22Rv1 (cell line): ENCODE results near the gene TMPRSS11A.

ENCODE experiments used
- H3K27ac ChIP-seq: fragments of 450-650 bp; 2 replicates; pipeline ENCODE4 v1.5.1; 2017
- ZFX ChIP-seq: fragments of 450-650 bp; IDR thresholded peaks from 2 replicates; pipeline ENCODE4 v1.6.1; 2017; ENCODE audit warnings: antibody characterized with exemption, borderline replicate concordance
- TF ChIP-seq, protein P1 (sequence below): fragments of 450-650 bp; IDR thresholded peaks from 2 replicates; pipeline ENCODE4 v1.5.1; 2017; ENCODE audit warnings: mild to moderate bottlenecking

TMPRSS11A gene

DNA sequence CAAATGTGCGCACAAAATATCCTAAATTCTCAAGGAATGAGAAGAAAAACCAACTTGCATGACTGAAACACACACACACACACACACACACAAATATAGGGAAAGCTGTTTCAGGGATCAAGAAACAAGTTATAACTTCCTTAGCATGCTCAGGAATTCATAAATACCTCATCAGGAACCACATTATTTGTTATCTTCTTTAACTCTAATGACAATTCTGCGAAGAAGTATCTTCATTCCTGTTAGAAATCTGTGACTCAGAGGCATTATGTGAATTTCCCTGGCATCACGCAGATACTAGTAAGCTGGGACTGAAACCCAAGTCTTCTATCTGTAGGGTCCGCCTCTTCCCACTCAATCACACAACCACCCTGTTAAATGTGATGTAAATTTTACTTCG lies 30.3 kb downstream of the TMPRSS11A start:
- no peak for TF ChIP-seq ZFX
- TF ChIP-seq, protein P1, sequence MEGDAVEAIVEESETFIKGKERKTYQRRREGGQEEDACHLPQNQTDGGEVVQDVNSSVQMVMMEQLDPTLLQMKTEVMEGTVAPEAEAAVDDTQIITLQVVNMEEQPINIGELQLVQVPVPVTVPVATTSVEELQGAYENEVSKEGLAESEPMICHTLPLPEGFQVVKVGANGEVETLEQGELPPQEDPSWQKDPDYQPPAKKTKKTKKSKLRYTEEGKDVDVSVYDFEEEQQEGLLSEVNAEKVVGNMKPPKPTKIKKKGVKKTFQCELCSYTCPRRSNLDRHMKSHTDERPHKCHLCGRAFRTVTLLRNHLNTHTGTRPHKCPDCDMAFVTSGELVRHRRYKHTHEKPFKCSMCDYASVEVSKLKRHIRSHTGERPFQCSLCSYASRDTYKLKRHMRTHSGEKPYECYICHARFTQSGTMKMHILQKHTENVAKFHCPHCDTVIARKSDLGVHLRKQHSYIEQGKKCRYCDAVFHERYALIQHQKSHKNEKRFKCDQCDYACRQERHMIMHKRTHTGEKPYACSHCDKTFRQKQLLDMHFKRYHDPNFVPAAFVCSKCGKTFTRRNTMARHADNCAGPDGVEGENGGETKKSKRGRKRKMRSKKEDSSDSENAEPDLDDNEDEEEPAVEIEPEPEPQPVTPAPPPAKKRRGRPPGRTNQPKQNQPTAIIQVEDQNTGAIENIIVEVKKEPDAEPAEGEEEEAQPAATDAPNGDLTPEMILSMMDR, result no peak
- no peak overlapping the region for H3K27ac ChIP-seq

DNA sequence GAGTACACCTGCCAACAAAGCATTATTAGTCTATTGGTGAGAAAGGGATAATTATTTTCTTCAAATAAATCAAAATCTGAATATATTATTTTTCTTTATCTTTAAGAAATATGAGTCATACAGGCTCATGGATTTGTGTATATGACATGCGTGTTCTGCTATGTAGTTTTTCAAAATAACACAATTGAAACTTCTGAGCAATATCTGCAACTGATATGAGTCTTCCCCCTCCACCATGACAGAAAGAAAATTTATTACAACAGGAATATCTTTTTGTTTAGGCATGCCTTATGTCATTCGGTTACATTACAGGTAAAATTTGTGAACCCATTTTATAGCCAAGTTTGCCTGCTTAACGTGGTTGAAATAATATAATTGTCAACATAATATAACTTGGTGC lies 32.0 kb downstream of the TMPRSS11A start:
- no peak overlapping the region for H3K27ac ChIP-seq
- TF ChIP-seq, protein P1, result no peak
- no peak for TF ChIP-seq ZFX

DNA sequence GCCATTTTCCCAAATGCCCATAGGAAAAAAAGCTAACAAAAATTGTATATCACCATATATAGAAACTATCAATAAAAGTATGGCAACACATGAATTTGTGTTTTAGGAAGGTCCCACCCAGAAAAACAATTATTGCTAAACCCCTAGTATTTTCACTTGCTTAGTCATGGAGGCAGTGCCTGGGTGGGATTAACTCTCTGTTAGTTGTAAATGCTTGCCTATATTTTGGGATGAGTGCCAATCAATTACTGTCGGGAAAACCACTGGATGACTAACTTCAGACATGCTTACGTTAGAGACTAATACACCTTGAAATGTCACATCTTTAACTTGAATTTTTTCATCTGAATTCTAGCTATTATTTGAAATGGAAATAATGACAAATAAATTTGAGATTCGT lies 33.9 kb downstream of the TMPRSS11A start:
- no peak overlapping the region for H3K27ac ChIP-seq
- TF ChIP-seq, protein P1, result no peak

DNA sequence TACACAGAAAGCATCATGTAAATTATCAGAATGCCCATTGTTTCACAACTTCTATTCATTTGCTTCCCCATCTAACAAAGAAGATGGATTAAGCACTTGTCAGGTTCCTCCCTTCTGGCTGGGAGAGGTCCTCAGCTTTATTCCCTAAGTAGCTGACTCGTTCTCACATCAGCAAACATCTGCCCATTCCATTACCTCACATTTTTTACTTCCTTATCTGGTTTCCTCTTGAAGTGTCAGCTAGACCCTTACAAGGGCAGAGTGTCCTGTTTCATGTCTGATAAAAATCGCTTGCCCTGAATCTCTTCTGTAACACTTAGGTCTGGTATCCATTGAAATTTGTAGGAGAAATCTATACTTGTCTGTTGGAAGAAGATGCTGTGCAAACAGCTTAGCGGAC lies 34.7 kb downstream of the TMPRSS11A start:
- no peak overlapping the region for H3K27ac ChIP-seq
- TF ChIP-seq, protein P1, result no peak
- no peak for TF ChIP-seq ZFX

DNA sequence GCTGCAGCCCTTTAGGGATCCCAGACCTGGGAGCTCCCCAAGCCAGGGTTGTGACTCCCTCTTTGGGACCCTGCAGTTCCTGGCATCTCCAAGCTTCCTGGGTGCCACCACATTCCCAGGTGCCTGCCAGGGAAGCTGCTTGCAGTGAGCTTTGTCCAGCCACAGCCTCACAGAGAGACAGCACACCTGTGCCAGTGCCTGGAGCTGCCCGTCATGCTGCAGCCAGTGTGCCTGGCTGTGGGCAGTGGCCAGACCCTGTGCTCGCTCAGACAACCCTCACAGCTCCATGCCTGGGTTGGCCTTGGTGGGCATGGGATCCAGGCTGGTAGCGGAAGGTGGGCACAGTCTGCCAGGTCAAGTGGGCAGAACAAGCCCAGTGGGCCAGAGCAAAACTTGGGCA lies 36.0 kb downstream of the TMPRSS11A start:
- H3K27ac ChIP-seq, result no peak overlapping the region
- TF ChIP-seq, protein P1, result no peak
- TF ChIP-seq ZFX, result no peak

DNA sequence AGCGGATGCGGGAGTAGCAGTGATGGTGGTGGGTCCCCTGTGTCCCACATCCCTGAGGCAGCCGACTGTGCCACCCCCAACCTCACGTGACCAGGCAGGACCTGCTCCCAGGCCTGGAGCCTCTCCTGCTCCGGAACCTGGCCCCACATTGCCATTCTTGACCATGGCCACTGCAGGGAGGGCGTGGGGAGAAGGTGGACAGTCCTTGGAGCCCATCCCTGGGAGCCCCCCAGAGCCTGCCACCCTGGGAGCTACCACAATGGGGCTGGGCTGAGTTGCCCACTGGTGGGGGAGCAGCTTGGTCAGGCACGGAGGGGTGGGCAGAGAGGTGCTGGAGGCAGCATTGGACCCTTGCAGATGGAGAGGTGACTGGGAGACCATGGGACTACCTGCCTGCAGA lies 36.8 kb downstream of the TMPRSS11A start:
- TF ChIP-seq, protein P1, result no peak
- TF ChIP-seq ZFX, result no peak
- H3K27ac ChIP-seq, result no peak overlapping the region

DNA sequence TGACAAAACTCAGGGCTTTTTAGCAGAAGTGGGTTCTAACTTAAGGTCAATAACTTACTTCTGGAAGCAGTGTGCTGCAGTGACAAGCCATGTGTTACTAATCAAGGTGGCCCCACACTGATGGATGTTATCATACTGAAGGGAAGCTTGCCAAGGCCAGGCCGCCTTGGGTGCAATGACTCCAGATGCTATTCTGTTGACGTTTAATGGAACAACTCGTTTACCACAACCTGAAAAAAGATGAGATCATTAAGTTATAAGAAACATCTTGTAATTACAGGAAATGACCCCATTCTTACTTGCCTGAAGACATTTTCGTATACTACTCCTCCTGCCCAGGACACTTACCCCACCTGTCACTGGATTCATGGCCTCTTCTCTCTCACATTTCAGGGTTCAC lies 40.6 kb downstream of the TMPRSS11A start:
- no peak overlapping the region for H3K27ac ChIP-seq
- TF ChIP-seq, protein P1, result no peak
- no peak for TF ChIP-seq ZFX
